K562 (cell line): ENCODE measurements around the gene RPS6KA2. TPM values are rescaled to one million over a fixed set of nuclear protein-coding genes. Genes with fewer than 3 reads are reported as not detected.
A peak's percentile ranks its signal among the peaks of the same experiment; 100 is the strongest.

Experiments
- ATAC-seq: fragments of 200-7000 bp; cut with Tn5 transposase; 3 replicates; pipeline ENCODE4 v1.9.1; 2020; ENCODE audit warnings: moderate library complexity
- BruUV-seq: library from RNA; stranded (reverse); fragments of 400-500 nt; replicated peaks from 2 replicates; lab custom pipeline; 2021; lab: Mats Ljungman, UMichigan
- CTCF ChIA-PET: fragments of 300-600 bp; formaldehyde crosslinking; extraction: SDS; loops from one replicate; lab custom pipeline; 2021; ENCODE audit warnings: low intra/inter-chr PET ratio; lab: Yijun Ruan, JAX
- POLR2A ChIA-PET: fragments of 300-600, 350-650 bp; sonication (Branson Sonifier 250); formaldehyde crosslinking; extraction: SDS; loops from one replicate; lab custom pipeline; 2021; ENCODE audit warnings: antibody characterized with exemption, inconsistent platforms; lab: Yijun Ruan, JAX
- DNase-seq, 4 experiments: peaks; one replicate each; pipeline versions ENCODE4 v3.0.0 to v3.0.0-alpha.2; 2011 to 2018; ENCODE audit warnings: low spot score in 3 of 4, mixed read lengths in 3 of 4; ENCODE audit errors: extremely low read depth in 1 of 4
- FAIRE-seq: peaks from 2 replicates; lab custom pipeline; 2011; peaks lifted over from hg19 to GRCh38; lab: Jason Lieb, UNC
- H2AFZ ChIP-seq: 2 replicates; pipeline ENCODE4 v1.6.0; 2011; ENCODE audit warnings: low read depth, low read length, control low read depth, inconsistent platforms
- H3K27ac ChIP-seq: fragments of 200-600 bp; 3 replicates; pipeline ENCODE4 v1.8.0; 2011; ENCODE audit warnings: low read depth, mild to moderate bottlenecking, control low read depth, inconsistent platforms, low read length, moderate library complexity, mixed read lengths; ENCODE audit errors: extremely low read depth
- H3K27me3 ChIP-seq, 2 experiments: fragments of 300-600 bp in 1 of 2; 2 replicates in 1 of 2; 3 replicates in 1 of 2; pipeline versions ENCODE4 v1.6.0 to v1.8.0; 2011; ENCODE audit warnings: inconsistent platforms in 2 of 2, low read length in 2 of 2, mild to moderate bottlenecking in 1 of 2, mixed read lengths in 1 of 2, moderate library complexity in 1 of 2; ENCODE audit not compliant: control insufficient read depth in 2 of 2, insufficient read depth in 2 of 2
- H3K36me3 ChIP-seq: fragments of 300-600 bp; 3 replicates; pipeline ENCODE4 v1.8.0; 2011; ENCODE audit warnings: mild to moderate bottlenecking, low read length, inconsistent platforms; ENCODE audit not compliant: control insufficient read depth, insufficient read depth
- H3K4me1 ChIP-seq, 2 experiments: fragments of 200-600 bp in 1 of 2; replicated peaks in 1 of 2; 2 replicates in 1 of 2; 3 replicates in 1 of 2; pipeline versions ENCODE4 v1.5.1 to v1.8.0; 2011; ENCODE audit warnings: inconsistent platforms in 2 of 2, low read length in 2 of 2, mild to moderate bottlenecking in 1 of 2, mixed read lengths in 1 of 2, moderate library complexity in 1 of 2; ENCODE audit not compliant: control insufficient read depth in 2 of 2, insufficient read depth in 2 of 2
- H3K4me2 ChIP-seq: 2 replicates; pipeline ENCODE4 v1.6.1; 2011; ENCODE audit warnings: low read length, control low read depth, inconsistent platforms, mixed read lengths; ENCODE audit not compliant: insufficient read depth
- H3K4me3 ChIP-seq: fragments of 200-600 bp; sonication (generic), shearing (Covaris generic); 2 replicates; pipeline ENCODE4 v1.5.1; 2016; ENCODE audit warnings: control low read depth, inconsistent platforms
- H3K79me2 ChIP-seq: fragments of 200-600 bp; 3 replicates; pipeline ENCODE4 v1.8.0; 2011; ENCODE audit warnings: low read length, inconsistent platforms; ENCODE audit not compliant: control insufficient read depth, insufficient read depth
- H3K9ac ChIP-seq, 2 experiments: 2 replicates each; pipeline versions ENCODE4 v1.6.0 to v1.6.1; 2011; ENCODE audit warnings: low read depth in 2 of 2, low read length in 2 of 2, control low read depth in 1 of 2, inconsistent platforms in 1 of 2, mild to moderate bottlenecking in 1 of 2, mixed read lengths in 1 of 2; ENCODE audit not compliant: insufficient read depth in 1 of 2
- H3K9me1 ChIP-seq: one replicate; pipeline ENCODE4 v1.6.0; 2011; ENCODE audit warnings: inconsistent platforms, mild to moderate bottlenecking, low read length, moderate library complexity; ENCODE audit not compliant: control insufficient read depth, insufficient read depth
- H3K9me3 ChIP-seq: replicated peaks from 2 replicates; pipeline ENCODE4 v1.5.1; 2011; ENCODE audit warnings: low read depth, low read length, inconsistent platforms; ENCODE audit not compliant: control insufficient read depth, insufficient read depth
- H4K20me1 ChIP-seq: replicated peaks from 2 replicates; pipeline ENCODE4 v1.6.1; 2011; ENCODE audit warnings: low read length, inconsistent platforms, mixed read lengths; ENCODE audit not compliant: control insufficient read depth, insufficient read depth
- HDAC6 ChIP-seq: IDR thresholded peaks from 2 replicates; pipeline ENCODE4 v1.6.1; 2012; ENCODE audit warnings: low read depth, mild to moderate bottlenecking, control low read depth, inconsistent platforms, low read length, moderate library complexity
- ZNF24 ChIP-seq: fragments of 450-650 bp; IDR thresholded peaks from 2 replicates; pipeline ENCODE4 v1.6.1; 2016
- WGBS: fragments of 100-300 bp; shearing (Covaris generic); methylation state at CpG from one replicate; pipeline ENCODE4 v1.1.6; 2016; ENCODE audit warnings: low coverage, mixed read lengths; ENCODE audit not compliant: insufficient coverage; ENCODE audit errors: missing lambda C conversion rate; 5-methylcytosine and 5-hydroxymethylcytosine counted together
- in situ Hi-C: fragments of 300-500 bp; cut with MboI; formaldehyde crosslinking; loops from 4 replicates; pipeline ENCODE4 v1.15.0; 2018; ENCODE audit warnings: inconsistent platforms, mixed read lengths
- intact Hi-C: fragments of 100-400 bp; cut with micrococcal nuclease; formaldehyde crosslinking; loops from 2 replicates; pipeline ENCODE4 v1.14.2; 2022
- polyA plus RNA-seq, 8 experiments: library from polyadenylated mRNA; depleted of rRNA in 4 of 8; stranded (reverse) in 5 of 8; unstranded in 3 of 8; fragments of >200 nt; fragmentation: Nextera tagmentation in 2 of 8; fragmentation: Illumina TruSeq in 1 of 8; extraction: Ambion mirVana in 2 of 8; extraction: Trizol in 1 of 8; gene quantifications; 2 replicates each; pipeline versions ENCODE4 v1.2.1 to v1.2.3, GENCODE V29; 2011 to 2014; ENCODE audit warnings: inconsistent platforms in 1 of 8, missing spikeins in 1 of 8
- total RNA-seq, 7 experiments: library from RNA; depleted of rRNA in 6 of 7; stranded (reverse); fragments of >200 nt in 6 of 7; fragmentation: Illumina TruSeq in 2 of 7; extraction: Trizol in 2 of 7; gene quantifications; 2 replicates each; pipeline versions ENCODE4 v1.2.1 to v1.2.3, GENCODE V29; 2011 to 2021; ENCODE audit warnings: low replicate concordance in 1 of 7
- TF ChIP-seq, protein P1 (sequence below): fragments of 450-650 bp; formaldehyde crosslinking; IDR thresholded peaks from 2 replicates; pipeline ENCODE4 v1.4.0; 2022; ENCODE audit warnings: missing genetic modification characterization

The RPS6KA2 gene
- total and polyA plus RNA-seq, 9 of the 15 experiments (the other 6 are each of a cell fraction or from before 2014, with no cell fraction given), result 0.29 to 1.00 (median 0.53) TPM

DNA sequence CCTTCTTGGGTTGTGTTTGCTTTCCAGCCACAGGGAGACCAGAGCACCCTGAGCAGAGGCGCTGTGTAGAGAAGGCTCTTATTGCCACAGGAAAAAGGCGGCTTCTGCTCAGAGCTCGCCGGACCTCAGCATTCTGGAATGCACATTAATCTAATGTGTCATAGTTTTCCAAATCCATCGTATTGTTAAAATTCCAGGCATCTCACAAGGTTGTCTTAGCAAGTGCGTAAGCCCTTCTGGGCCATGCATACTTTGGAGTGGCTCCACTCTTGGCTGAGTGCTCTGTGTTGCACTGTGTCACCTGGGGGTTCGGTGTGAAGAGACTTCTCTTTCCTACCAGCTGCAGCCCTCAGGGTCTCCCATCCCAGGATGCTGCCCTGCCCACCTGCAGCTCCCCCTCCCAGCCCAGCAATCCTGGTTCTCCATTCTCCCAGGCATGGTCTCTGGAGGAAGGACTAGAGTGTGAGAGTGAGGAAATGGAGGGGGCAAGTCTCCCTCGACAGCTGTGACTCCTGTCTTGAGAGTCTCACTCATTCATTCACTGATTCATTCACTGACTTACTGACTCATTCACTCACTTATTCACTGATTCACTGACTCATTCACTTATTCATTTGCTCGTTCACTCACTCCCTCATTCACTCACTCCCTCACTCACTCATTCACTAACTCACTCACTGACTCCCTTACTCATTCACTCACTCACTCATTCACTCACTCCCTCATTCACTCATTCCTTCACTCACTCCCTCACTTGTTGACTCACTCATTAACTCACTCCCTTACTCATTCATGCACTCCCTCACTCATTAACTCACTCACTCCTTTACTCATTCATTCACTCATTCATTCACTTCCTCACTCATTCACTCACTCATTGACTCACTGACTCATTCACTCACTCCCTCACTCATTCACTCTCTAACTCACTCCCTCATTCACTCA is 160.6 kb downstream of the RPS6KA2 start:
- H2AFZ ChIP-seq, result no peak overlapping the region
- POLR2A ChIA-PET, result no interaction called here
- TF ChIP-seq ZNF24 (peak; percentile 84), HDAC6 (no peak)
- TF ChIP-seq, protein P1, sequence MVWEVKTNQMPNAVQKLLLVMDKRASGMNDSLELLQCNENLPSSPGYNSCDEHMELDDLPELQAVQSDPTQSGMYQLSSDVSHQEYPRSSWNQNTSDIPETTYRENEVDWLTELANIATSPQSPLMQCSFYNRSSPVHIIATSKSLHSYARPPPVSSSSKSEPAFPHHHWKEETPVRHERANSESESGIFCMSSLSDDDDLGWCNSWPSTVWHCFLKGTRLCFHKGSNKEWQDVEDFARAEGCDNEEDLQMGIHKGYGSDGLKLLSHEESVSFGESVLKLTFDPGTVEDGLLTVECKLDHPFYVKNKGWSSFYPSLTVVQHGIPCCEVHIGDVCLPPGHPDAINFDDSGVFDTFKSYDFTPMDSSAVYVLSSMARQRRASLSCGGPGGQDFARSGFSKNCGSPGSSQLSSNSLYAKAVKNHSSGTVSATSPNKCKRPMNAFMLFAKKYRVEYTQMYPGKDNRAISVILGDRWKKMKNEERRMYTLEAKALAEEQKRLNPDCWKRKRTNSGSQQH (CRISPR knock-in tag), result 0 out of 2 replicates have a peak, but pooled peaks have one; percentile 18
- TF ChIP-seq, all 486 proteins: peak for 2
- CTCF ChIA-PET, result no interaction called here
- Histone ChIP-seq H3K27me3 (peaks cover 60 to 87% of the 10 kb centered on the region in 2 experiments), H3K9me1 (no peaks in the 10 kb centered on the region), H4K20me1 (0 out of 2 replicates have a peak, but pooled peaks cover 5% of the 10 kb centered on the region), H3K27ac (no peak overlapping the region), H3K9ac (no peak overlapping the region), H3K4me1 (peaks cover 0 to 8% of the 10 kb centered on the region in 2 experiments; a peak in 1 of 5 replicates), H3K9me3 (no peaks in the 10 kb centered on the region), H3K4me2 (no peak overlapping the region), H3K36me3 (no peaks in the 10 kb centered on the region), H3K79me2 (no peaks in the 10 kb centered on the region), H3K4me3 (no peak overlapping the region)
- no TSS peak for BruUV-seq
- no peak for DNase-seq
- FAIRE-seq, result no peak
- in situ Hi-C loops, result no loop called here
- intact Hi-C loops, result no loop called here
- whole genome bisulfite sequencing, result 6% methylated on average over 9 of the region's 9 CpGs
- ATAC-seq, result peak; percentile 30; the same call in 2 of the 3 replicates
